Neural cell (in vitro differentiated cells): ENCODE data around the gene ZBTB24. TPM values are rescaled to one million over a fixed set of nuclear protein-coding genes. Genes with fewer than 3 reads are reported as not detected.

Experiments
- H2AFZ ChIP-seq: fragments of 200-600, 300-800 bp; sonication (generic), shearing (Covaris generic); 2 replicates; pipeline ENCODE4 v1.6.0; 2014; ENCODE audit warnings: low read depth, mild to moderate bottlenecking, antibody characterized with exemption, low read length, moderate library complexity
- H3F3A ChIP-seq: fragments of 200-600 bp; shearing (Covaris generic); 2 replicates; pipeline ENCODE4 v1.6.1; 2016; ENCODE audit warnings: mild to moderate bottlenecking, moderate library complexity, mixed read lengths, antibody characterized with exemption, low read length; ENCODE audit not compliant: insufficient read depth, poor library complexity, severe bottlenecking
- H3K27ac ChIP-seq: fragments of 200-600, 300-800 bp; sonication (generic), shearing (Covaris generic); 2 replicates; pipeline ENCODE4 v1.5.1; 2014; ENCODE audit warnings: mild to moderate bottlenecking, low read length, moderate library complexity
- H3K27me3 ChIP-seq: fragments of 300-800, 200-600 bp; sonication (generic), shearing (Covaris generic); 2 replicates; pipeline ENCODE4 v1.6.0; 2014; ENCODE audit warnings: mild to moderate bottlenecking, low read depth, low read length, moderate library complexity; ENCODE audit not compliant: insufficient read depth
- H3K36me3 ChIP-seq: fragments of 300-800, 200-600 bp; sonication (generic), shearing (Covaris generic); 2 replicates; pipeline ENCODE4 v1.5.1; 2014; ENCODE audit warnings: mild to moderate bottlenecking, antibody characterized with exemption, low read length, moderate library complexity; ENCODE audit not compliant: insufficient read depth
- H3K4me2 ChIP-seq: fragments of 300-800, 200-600 bp; sonication (generic), shearing (Covaris generic); 2 replicates; pipeline ENCODE4 v1.6.0; 2014; ENCODE audit warnings: mild to moderate bottlenecking, low read length
- H3K4me3 ChIP-seq: fragments of 300-800, 200-600 bp; sonication (generic), shearing (Covaris generic); 2 replicates; pipeline ENCODE4 v1.5.1; 2014; ENCODE audit warnings: mild to moderate bottlenecking, low read length, moderate library complexity
- H3K79me2 ChIP-seq: fragments of 200-600 bp; shearing (Covaris generic); replicated peaks from 2 replicates; pipeline ENCODE4 v1.6.0; 2014; ENCODE audit warnings: mild to moderate bottlenecking, low read length, moderate library complexity; ENCODE audit not compliant: insufficient read depth
- H3K9ac ChIP-seq: fragments of 300-800, 200-600 bp; sonication (generic), shearing (Covaris generic); 2 replicates; pipeline ENCODE4 v1.6.1; 2016; ENCODE audit warnings: mild to moderate bottlenecking, low read length, mixed read lengths
- H3K9me2 ChIP-seq: fragments of 200-600 bp; shearing (Covaris generic); 2 replicates; pipeline ENCODE4 v1.6.1; 2016; ENCODE audit warnings: mild to moderate bottlenecking, low read length, mixed read lengths; ENCODE audit not compliant: insufficient read depth
- H3K9me3 ChIP-seq: fragments of 200-600, 300-800 bp; sonication (generic), shearing (Covaris generic); 2 replicates; pipeline ENCODE4 v1.6.1; 2016; ENCODE audit warnings: mild to moderate bottlenecking, mixed run types, low read length, moderate library complexity, mixed read lengths
- H4K20me1 ChIP-seq: fragments of 200-600 bp; shearing (Covaris generic); 2 replicates; pipeline ENCODE4 v1.6.1; 2016; ENCODE audit warnings: mild to moderate bottlenecking, mixed run types; ENCODE audit not compliant: insufficient read depth
- CTCF ChIP-seq: fragments of 450-650 bp; IDR thresholded peaks from 2 replicates; pipeline ENCODE4 v1.5.1; 2014; ENCODE audit warnings: antibody characterized with exemption, mild to moderate bottlenecking, moderate library complexity; ENCODE audit not compliant: poor library complexity, severe bottlenecking
- EP300 ChIP-seq: fragments of 450-650 bp; conservative IDR thresholded peaks from 2 replicates; pipeline ENCODE4 v1.6.1; 2014; ENCODE audit warnings: antibody characterized with exemption, mild to moderate bottlenecking, moderate library complexity; ENCODE audit not compliant: poor library complexity, severe bottlenecking
- EZH2 ChIP-seq: fragments of 200-600, 300-800 bp; shearing (Covaris generic), sonication (generic); IDR thresholded peaks from 2 replicates; pipeline ENCODE4 v1.6.1; 2014; ENCODE audit warnings: antibody characterized with exemption, low read length, borderline replicate concordance, mild to moderate bottlenecking; ENCODE audit not compliant: insufficient read depth, poor library complexity, severe bottlenecking
- MXI1 ChIP-seq: fragments of 450-650 bp; conservative IDR thresholded peaks from 2 replicates; pipeline ENCODE4 v1.6.1; 2014; ENCODE audit warnings: antibody characterized with exemption, mild to moderate bottlenecking; ENCODE audit not compliant: poor library complexity, severe bottlenecking
- POLR2AphosphoS5 ChIP-seq: IDR thresholded peaks from 2 replicates; pipeline ENCODE4 v1.6.1; 2012
- RAD21 ChIP-seq: fragments of 450-650 bp; conservative IDR thresholded peaks from 2 replicates; pipeline ENCODE4 v1.6.1; 2014; ENCODE audit warnings: antibody characterized with exemption, mild to moderate bottlenecking, moderate library complexity
- SMC3 ChIP-seq: fragments of 450-650 bp; conservative IDR thresholded peaks from 2 replicates; pipeline ENCODE4 v1.6.1; 2014; ENCODE audit warnings: antibody characterized with exemption, mild to moderate bottlenecking, moderate library complexity; ENCODE audit not compliant: poor library complexity
- TAF1 ChIP-seq: IDR thresholded peaks from 2 replicates; pipeline ENCODE4 v1.6.1; 2012; ENCODE audit warnings: low read depth
- polyA plus RNA-seq: library from polyadenylated mRNA; depleted of rRNA; stranded (reverse); fragments of >200 nt; gene quantifications from 2 replicates; pipeline ENCODE4 v1.2.3, GENCODE V29; 2014
- TF ChIP-seq, protein P1 (sequence below): IDR thresholded peaks from 2 replicates; pipeline ENCODE4 v1.6.1; 2012; ENCODE audit warnings: borderline replicate concordance

ZBTB24 gene
- polyA plus RNA-seq, 1 donor from 2014 or later, result 6.0 TPM

DNA sequence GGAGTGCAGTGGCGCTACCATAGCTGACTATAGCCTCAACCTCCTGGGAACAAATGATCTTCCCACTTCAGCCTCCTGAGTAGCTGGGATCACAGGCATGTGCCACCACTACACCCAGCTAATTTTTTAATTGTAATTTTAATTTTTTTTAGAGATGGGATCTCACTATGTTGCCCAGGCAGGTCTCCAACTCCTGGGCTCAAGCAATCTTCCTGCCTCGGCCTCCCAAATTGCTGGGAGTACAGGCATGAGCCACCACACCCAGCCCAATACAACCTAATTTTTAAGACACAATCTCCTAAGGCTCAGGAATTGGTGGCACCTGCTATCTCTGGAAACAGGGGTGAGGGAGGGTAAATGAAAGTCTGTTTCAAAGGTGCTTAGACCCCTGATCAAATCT lies 5.8 kb downstream of the ZBTB24 start:
- no peaks in the 10 kb centered on the region for H3K9me2 ChIP-seq
- no peak overlapping the region for H3K4me3 ChIP-seq
- H4K20me1 ChIP-seq, result no peaks in the 10 kb centered on the region
- H3K27ac ChIP-seq, result no peak overlapping the region
- H2AFZ ChIP-seq, result no peak overlapping the region
- TF ChIP-seq RAD21, result no peak
- TF ChIP-seq SMC3, result no peak
- TF ChIP-seq EP300, result no peak
- no peak for TF ChIP-seq POLR2AphosphoS5
- H3K9me3 ChIP-seq, result no peaks in the 10 kb centered on the region
- H3K27me3 ChIP-seq, result no peaks in the 10 kb centered on the region
- H3K79me2 ChIP-seq, result no peaks in the 10 kb centered on the region
- no peak overlapping the region for H3K9ac ChIP-seq
- H3K4me2 ChIP-seq, result no peak overlapping the region
- H3K36me3 ChIP-seq, result peaks cover 4% of the 10 kb centered on the region
- H3F3A ChIP-seq, result no peaks in the 10 kb centered on the region

GRCh38 chr6:109475625-109476024 lies 7.4 kb downstream of the ZBTB24 start:
- no peak for TF ChIP-seq SMC3
- no peak for TF ChIP-seq MXI1
- TF ChIP-seq CTCF, result no peak
- no peak for TF ChIP-seq POLR2AphosphoS5
- TF ChIP-seq, protein P1, sequence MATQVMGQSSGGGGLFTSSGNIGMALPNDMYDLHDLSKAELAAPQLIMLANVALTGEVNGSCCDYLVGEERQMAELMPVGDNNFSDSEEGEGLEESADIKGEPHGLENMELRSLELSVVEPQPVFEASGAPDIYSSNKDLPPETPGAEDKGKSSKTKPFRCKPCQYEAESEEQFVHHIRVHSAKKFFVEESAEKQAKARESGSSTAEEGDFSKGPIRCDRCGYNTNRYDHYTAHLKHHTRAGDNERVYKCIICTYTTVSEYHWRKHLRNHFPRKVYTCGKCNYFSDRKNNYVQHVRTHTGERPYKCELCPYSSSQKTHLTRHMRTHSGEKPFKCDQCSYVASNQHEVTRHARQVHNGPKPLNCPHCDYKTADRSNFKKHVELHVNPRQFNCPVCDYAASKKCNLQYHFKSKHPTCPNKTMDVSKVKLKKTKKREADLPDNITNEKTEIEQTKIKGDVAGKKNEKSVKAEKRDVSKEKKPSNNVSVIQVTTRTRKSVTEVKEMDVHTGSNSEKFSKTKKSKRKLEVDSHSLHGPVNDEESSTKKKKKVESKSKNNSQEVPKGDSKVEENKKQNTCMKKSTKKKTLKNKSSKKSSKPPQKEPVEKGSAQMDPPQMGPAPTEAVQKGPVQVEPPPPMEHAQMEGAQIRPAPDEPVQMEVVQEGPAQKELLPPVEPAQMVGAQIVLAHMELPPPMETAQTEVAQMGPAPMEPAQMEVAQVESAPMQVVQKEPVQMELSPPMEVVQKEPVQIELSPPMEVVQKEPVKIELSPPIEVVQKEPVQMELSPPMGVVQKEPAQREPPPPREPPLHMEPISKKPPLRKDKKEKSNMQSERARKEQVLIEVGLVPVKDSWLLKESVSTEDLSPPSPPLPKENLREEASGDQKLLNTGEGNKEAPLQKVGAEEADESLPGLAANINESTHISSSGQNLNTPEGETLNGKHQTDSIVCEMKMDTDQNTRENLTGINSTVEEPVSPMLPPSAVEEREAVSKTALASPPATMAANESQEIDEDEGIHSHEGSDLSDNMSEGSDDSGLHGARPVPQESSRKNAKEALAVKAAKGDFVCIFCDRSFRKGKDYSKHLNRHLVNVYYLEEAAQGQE, result no peak
- no peaks in the 10 kb centered on the region for H3K79me2 ChIP-seq
- H3K36me3 ChIP-seq, result peaks cover 4% of the 10 kb centered on the region

DNA sequence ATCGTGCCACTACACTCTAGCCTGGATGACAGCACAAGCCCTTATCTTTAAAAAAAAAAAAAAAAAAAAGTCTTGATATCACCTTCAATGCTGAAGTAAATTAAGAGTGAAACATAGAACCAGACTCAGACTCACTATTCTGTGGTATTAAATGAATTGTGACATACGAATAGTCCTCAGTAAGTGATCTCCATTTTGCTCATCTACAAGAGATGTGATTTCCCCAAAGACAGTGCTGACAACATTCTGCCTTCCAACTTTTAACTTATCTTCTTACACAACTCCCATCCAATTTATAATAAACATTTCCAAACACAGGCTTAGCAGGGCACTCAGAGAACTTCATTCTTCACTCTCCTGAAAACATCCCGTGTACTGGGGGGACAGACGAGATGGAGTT lies 8.0 kb downstream of the ZBTB24 start:
- H3K4me3 ChIP-seq, result no peak overlapping the region
- H3K27me3 ChIP-seq, result no peaks in the 10 kb centered on the region
- no peak overlapping the region for H2AFZ ChIP-seq
- TF ChIP-seq EZH2, result no peak
- TF ChIP-seq CTCF, result no peak
- no peak for TF ChIP-seq TAF1
- no peak for TF ChIP-seq RAD21
- no peaks in the 10 kb centered on the region for H3K9me3 ChIP-seq
- no peaks in the 10 kb centered on the region for H4K20me1 ChIP-seq
- H3K9ac ChIP-seq, result no peak overlapping the region
- no peaks in the 10 kb centered on the region for H3K79me2 ChIP-seq
- no peaks in the 10 kb centered on the region for H3K9me2 ChIP-seq
- H3K27ac ChIP-seq, result no peak overlapping the region
- H3K36me3 ChIP-seq, result peaks cover 4% of the 10 kb centered on the region
- H3F3A ChIP-seq, result no peaks in the 10 kb centered on the region
- H3K4me2 ChIP-seq, result no peak overlapping the region

More at GRCh38 chr6:109475625-109476024, 7.4 kb downstream of the ZBTB24 start:
- Histone ChIP-seq H3K9ac (no peak overlapping the region), H3F3A (no peaks in the 10 kb centered on the region), H4K20me1 (no peaks in the 10 kb centered on the region), H3K27ac (no peak overlapping the region), H3K9me3 (no peaks in the 10 kb centered on the region), H3K27me3 (no peaks in the 10 kb centered on the region), H3K9me2 (no peaks in the 10 kb centered on the region), H3K4me2 (no peak overlapping the region), H2AFZ (no peak overlapping the region), H3K4me3 (no peak overlapping the region)
